IPS-18c (cell line): Measurements from ENCODE around the gene KLHL28.
"Not testable (repeated sequence)": the region's sequence is repeated elsewhere in the genome, so short reads cannot be mapped to it uniquely, and the experiment has no call there.

ENCODE experiments used
- H3K4me3 ChIP-seq: 2 replicates; pipeline ENCODE4 v1.7.0; 2013; ENCODE audit warnings: low read depth, mild to moderate bottlenecking, low read length, moderate library complexity; ENCODE audit not compliant: insufficient read depth
- H3K9me3 ChIP-seq: one replicate; pipeline ENCODE4 v1.6.1; 2013; ENCODE audit warnings: mild to moderate bottlenecking, low read length, moderate library complexity; ENCODE audit not compliant: control insufficient read depth, insufficient read depth

The KLHL28 gene

GRCh38 chr14:44935155-44935554, 26.6 kb downstream of the KLHL28 start:
- H3K9me3 ChIP-seq = no peaks in the 10 kb centered on the region
- no peak overlapping the region for H3K4me3 ChIP-seq

GRCh38 chr14:44928793-44929192, 33.0 kb downstream of the KLHL28 start:
- no peaks in the 10 kb centered on the region for H3K9me3 ChIP-seq
- H3K4me3 ChIP-seq = no peak overlapping the region

- no peak overlapping the region for H3K4me3 ChIP-seq
Measured at GRCh38 chr14:44914849-44915248, 46.9 kb downstream of the KLHL28 start.

DNA sequence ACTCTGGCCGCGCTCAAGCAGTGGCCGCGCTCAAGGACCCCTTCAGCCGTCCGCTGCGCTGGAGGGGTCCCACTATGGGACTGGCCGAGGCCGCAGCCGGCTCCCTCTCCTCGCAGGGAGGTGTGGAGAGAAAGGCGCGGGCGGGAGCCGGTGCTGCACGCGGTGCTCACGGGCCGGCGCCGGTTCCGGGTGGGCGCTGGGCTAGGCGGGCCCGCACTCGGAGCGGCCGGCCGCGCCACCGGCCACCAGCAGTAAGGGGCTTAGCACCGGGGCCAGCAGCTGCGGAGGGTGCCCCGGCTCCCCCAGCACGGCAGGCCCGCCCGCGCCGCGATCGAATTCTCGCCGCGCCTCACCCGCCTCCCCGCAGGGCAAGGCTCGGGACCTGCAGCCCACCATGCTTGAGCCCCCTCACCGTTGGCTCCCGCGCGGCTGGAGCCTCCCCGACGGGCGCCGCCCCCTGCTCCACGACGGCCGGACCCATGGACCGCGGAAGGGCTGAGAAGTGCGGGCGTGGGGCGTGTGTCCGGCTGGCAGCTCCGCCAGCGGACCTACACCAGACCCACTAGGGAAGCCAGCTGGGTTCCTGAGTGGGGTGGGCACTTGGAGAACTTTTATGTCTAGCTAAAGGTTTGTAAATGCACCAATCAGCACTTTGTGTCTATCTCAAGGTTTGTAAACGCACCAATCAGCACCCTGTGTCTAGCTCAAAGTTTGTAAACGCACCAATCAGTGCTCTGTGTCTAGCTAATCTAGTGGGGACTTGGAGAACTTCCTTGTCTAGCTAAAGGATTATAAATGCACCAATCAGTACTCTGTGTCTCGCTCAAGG, 49.5 kb downstream of the KLHL28 start:
- Histone ChIP-seq H3K9me3 (no peaks in the 10 kb centered on the region), H3K4me3 (no peak overlapping the region)

More at GRCh38 chr14:44914849-44915248, 46.9 kb downstream of the KLHL28 start:
- H3K9me3 ChIP-seq = no peaks in the 10 kb centered on the region

- no peak overlapping the region for H3K4me3 ChIP-seq
Measured at GRCh38 chr14:44910821-44911220, 50.9 kb downstream of the KLHL28 start.

GRCh38 chr14:44901696-44902095, 60.1 kb downstream of the KLHL28 start:
- no peaks in the 10 kb centered on the region for H3K9me3 ChIP-seq
- H3K4me3 ChIP-seq = no peak overlapping the region

More at GRCh38 chr14:44910821-44911220, 50.9 kb downstream of the KLHL28 start:
- no peaks in the 10 kb centered on the region for H3K9me3 ChIP-seq

DNA sequence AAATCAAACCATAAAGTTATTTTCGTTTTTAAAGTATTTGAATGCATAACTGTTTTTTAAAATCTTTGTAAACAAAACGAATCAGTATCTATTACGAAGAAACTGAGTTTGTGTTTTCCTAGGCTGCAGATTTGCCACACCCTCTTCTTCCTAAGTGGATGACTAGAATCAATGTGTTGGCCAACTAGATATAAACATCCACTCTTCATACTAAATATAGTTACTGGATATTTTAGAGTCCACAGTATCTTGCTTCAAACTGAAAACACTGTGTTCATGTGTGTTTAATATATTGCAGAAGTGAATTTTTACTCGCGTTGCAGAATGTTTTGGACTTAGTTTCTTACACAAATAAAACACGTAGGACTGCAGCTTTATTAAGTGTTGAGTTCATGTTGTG, 63.2 kb downstream of the KLHL28 start:
- Histone ChIP-seq H3K4me3 (no peak overlapping the region), H3K9me3 (no peaks in the 10 kb centered on the region)

DNA sequence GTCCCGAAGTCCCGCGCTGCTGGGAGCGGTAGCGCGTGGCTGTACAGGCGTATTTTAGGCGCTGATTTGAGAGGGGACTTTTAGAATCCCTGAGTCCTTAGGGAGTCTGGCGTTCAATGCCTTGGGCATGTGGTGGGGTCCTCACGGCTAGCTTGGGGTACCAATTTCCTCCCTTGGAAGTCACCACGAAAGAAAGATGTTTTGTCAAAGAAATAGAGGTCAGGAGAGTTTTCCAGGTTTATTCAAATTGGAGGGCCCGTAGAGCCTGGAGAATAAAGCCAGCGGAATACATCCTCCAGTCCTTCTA, 63.9 kb downstream of the KLHL28 start:
- H3K4me3 ChIP-seq = peak overlapping the region; percentile 68
- no peaks in the 10 kb centered on the region for H3K9me3 ChIP-seq

GRCh38 chr14:44897041-44897844, 64.5 kb downstream of the KLHL28 start:
- Histone ChIP-seq H3K4me3 (peak overlapping the region; percentile 68), H3K9me3 (no peaks in the 10 kb centered on the region)

DNA sequence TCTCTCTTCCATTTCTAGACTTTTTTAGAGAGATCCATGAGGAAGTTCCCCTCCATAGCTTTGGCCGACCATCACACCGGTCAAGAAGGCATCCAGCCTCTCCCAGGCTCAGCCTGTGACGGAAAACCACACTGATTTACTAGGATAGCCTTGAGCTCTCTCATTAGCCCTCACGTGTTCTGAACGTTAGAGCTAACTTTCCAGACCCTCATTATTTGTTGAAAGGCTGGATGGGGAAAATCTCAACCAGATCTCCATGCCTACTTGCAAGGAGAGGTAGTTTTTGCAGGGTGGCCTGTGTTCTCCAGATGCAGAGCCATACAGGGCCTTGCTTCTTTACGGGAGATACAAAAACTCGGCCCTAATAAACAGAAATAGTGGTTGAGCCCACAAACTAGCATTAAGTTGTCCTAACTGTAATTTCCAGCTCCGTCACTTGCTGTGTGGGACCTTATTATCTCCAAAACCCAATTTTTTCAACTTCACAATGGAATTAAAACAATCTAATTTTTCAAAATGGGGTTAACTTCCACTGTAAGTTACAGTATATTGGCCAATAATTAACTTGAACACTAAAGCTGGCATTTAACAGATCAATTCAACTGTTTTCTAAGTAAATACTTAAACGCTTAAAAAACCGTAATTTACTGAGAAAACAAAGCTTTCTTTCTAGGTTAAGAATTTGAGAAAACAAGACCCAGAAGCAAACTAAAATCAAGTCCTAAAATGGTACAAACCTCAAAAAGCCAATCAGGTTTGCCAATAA, 65.3 kb downstream of the KLHL28 start:
- Histone ChIP-seq H3K4me3 (peak overlapping the region; percentile 12; the same call in 1 of the 2 replicates), H3K9me3 (no peaks in the 10 kb centered on the region)

GRCh38 chr14:44895716-44896115, 66.0 kb downstream of the KLHL28 start:
- Histone ChIP-seq H3K9me3 (no peaks in the 10 kb centered on the region), H3K4me3 (no peak overlapping the region)

- H3K9me3 ChIP-seq = no peaks in the 10 kb centered on the region
- no peak overlapping the region for H3K4me3 ChIP-seq
Measured at GRCh38 chr14:44893535-44893934, 68.2 kb downstream of the KLHL28 start.

DNA sequence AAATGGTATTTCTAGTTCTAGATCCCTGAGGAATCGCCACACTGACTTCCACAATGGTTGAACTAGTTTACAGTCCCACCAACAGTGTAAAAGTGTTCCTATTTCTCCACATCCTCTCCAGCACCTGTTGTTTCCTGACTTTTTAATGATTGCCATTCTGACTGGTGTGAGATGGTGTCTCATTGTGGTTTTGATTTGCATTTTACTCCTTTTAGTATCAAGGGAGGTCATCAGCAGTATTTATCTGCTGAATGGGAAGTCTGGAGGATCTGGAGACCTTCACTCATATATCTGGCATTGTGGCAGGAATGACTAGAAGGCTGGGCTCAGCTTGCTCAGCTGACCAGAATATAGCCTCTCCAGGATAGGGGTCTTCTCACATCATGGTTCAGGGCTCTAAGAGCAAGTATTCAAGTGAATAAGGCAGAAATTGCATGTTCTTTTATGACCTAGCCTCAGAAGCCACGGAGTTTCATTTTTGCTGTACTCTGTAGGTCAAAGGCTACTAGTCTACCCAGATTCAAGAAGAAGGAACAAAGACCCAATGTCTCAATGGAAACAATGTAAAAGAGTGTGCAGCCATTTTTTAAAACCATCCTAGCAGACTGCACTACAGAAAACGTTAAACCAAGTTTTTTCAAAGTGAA, 69.9 kb downstream of the KLHL28 start:
- not testable (repeated sequence) for H3K9me3 ChIP-seq, H3K4me3 ChIP-seq

- H3K9me3 ChIP-seq = no peaks in the 10 kb centered on the region
- no peak overlapping the region for H3K4me3 ChIP-seq
Measured at GRCh38 chr14:44889595-44890471, 71.9 kb downstream of the KLHL28 start.

- Histone ChIP-seq H3K4me3 (no peak overlapping the region), H3K9me3 (no peaks in the 10 kb centered on the region)
Measured at GRCh38 chr14:44887596-44887955, 74.2 kb downstream of the KLHL28 start.

DNA sequence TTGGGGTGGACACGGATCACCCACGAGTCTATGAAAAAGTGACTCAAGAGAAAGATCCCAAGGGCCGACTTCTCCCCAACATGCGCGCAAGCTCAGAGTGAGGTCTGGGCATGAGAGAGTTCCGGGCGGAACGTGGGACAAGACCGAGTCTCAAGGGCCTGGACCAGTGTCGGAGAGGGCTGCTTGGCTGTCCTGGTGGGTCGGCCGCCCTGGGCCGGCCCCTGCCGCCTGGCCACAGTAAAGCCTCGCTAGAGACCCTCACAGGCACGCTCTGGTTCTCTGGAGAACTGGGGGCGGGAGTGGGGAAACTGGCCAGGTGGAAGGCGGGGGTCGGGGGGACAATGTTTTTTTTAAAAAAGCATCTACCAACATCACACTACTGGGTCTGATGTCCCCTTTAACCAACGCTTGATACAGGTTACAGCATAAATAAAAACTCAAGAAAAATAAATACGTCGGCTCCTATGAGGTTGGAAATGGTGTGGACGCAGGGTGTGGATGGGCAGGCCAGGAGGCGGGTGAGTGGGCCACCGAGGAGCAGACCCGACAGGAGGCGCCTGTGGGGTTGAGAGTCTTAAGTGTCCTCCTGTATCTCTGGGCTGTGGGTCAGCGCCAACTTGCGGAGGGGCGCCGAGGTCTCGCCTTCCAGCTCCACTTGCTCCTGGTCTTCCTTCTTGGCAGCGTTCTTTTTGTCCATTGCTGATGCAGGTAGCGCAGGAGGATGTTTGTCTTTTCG, 74.7 kb downstream of the KLHL28 start:
- Histone ChIP-seq H3K9me3 (no peaks in the 10 kb centered on the region), H3K4me3 (no peak overlapping the region)
